Muscle of arm (tissue), 14 donors: ENCODE measurements around the gene SUCLG2. TPM values are rescaled to one million over a fixed set of nuclear protein-coding genes. Genes with fewer than 3 reads are reported as not detected.

Source experiments
- DNase-seq: peaks from one replicate; pipeline ENCODE4 v3.0.0-alpha.2; 2013
- long read RNA-seq, 11 donors: transcript quantifications; one replicate each; lab custom pipeline, GENCODE V29; 2026
- polyA plus RNA-seq, 12 donors: library from polyadenylated mRNA; unstranded; fragments of 120-200 nt; gene quantifications; one replicate each; pipeline ENCODE4 v1.2.1, GENCODE V29; 2013; ENCODE audit not compliant: insufficient read length in 12 of 12

Gene SUCLG2, protein sequence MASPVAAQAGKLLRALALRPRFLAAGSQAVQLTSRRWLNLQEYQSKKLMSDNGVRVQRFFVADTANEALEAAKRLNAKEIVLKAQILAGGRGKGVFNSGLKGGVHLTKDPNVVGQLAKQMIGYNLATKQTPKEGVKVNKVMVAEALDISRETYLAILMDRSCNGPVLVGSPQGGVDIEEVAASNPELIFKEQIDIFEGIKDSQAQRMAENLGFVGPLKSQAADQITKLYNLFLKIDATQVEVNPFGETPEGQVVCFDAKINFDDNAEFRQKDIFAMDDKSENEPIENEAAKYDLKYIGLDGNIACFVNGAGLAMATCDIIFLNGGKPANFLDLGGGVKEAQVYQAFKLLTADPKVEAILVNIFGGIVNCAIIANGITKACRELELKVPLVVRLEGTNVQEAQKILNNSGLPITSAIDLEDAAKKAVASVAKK
- polyA plus RNA-seq, result 10 to 100 TPM in 11 of 12 donors, not detected in 1; 31.4 to 45.8 (median 36.3) TPM
- long read RNA-seq, donor 1, transcript SUCLG2-201 (11 exons, 2,352 nt), result major isoform, 47 of 99 reads
- long read RNA-seq, donor 1, partial matches to known transcripts, result 52 of 99 reads
- long read RNA-seq, donor 1, other reads (novel, unspliced or antisense), result 0 of 99 reads
- long read RNA-seq, donor 2, transcript SUCLG2-201 (11 exons, 2,352 nt), result major isoform, 14 of 20 reads
- long read RNA-seq, donor 2, partial matches to known transcripts, result 6 of 20 reads
- long read RNA-seq, donor 2, other reads (novel, unspliced or antisense), result 0 of 20 reads
- long read RNA-seq, donor 3, transcript SUCLG2-201 (11 exons, 2,352 nt), result major isoform, 9 of 9 reads
- long read RNA-seq, donor 3, partial matches to known transcripts, result 0 of 9 reads
- long read RNA-seq, donor 3, other reads (novel, unspliced or antisense), result 0 of 9 reads
- long read RNA-seq, donor 4, partial matches to known transcripts, result 0 of 3 reads
- long read RNA-seq, donor 4, other reads (novel, unspliced or antisense), result 0 of 3 reads
- long read RNA-seq, donor 5, transcript SUCLG2-201 (11 exons, 2,352 nt), result major isoform, 17 of 22 reads
- long read RNA-seq, donor 5, partial matches to known transcripts, result 5 of 22 reads
- long read RNA-seq, donor 5, other reads (novel, unspliced or antisense), result 0 of 22 reads
- long read RNA-seq, donor 6, partial matches to known transcripts, result 5 of 7 reads
- long read RNA-seq, donor 6, other reads (novel, unspliced or antisense), result 0 of 7 reads
- long read RNA-seq, donor 7, transcript SUCLG2-201 (11 exons, 2,352 nt), result major isoform, 5 of 5 reads
- long read RNA-seq, donor 7, partial matches to known transcripts, result 0 of 5 reads
- long read RNA-seq, donor 7, other reads (novel, unspliced or antisense), result 0 of 5 reads
- long read RNA-seq, donor 8, transcript SUCLG2-201 (11 exons, 2,352 nt), result major isoform, 11 of 19 reads
- long read RNA-seq, donor 8, partial matches to known transcripts, result 8 of 19 reads
- long read RNA-seq, donor 8, other reads (novel, unspliced or antisense), result 0 of 19 reads
- long read RNA-seq, donor 9, transcript SUCLG2-201 (11 exons, 2,352 nt), result major isoform, 6 of 6 reads
- long read RNA-seq, donor 9, partial matches to known transcripts, result 0 of 6 reads
- long read RNA-seq, donor 9, other reads (novel, unspliced or antisense), result 0 of 6 reads
- long read RNA-seq, donor 10, transcript SUCLG2-201 (11 exons, 2,352 nt), result major isoform, 15 of 22 reads
- long read RNA-seq, donor 10, partial matches to known transcripts, result 6 of 22 reads
- long read RNA-seq, donor 10, other reads (novel, unspliced or antisense), result 0 of 22 reads
- long read RNA-seq, donor 11, transcript SUCLG2-201 (11 exons, 2,352 nt), result major isoform, 13 of 25 reads
- long read RNA-seq, donor 11, partial matches to known transcripts, result 12 of 25 reads
- long read RNA-seq, donor 11, other reads (novel, unspliced or antisense), result 0 of 25 reads

DNA sequence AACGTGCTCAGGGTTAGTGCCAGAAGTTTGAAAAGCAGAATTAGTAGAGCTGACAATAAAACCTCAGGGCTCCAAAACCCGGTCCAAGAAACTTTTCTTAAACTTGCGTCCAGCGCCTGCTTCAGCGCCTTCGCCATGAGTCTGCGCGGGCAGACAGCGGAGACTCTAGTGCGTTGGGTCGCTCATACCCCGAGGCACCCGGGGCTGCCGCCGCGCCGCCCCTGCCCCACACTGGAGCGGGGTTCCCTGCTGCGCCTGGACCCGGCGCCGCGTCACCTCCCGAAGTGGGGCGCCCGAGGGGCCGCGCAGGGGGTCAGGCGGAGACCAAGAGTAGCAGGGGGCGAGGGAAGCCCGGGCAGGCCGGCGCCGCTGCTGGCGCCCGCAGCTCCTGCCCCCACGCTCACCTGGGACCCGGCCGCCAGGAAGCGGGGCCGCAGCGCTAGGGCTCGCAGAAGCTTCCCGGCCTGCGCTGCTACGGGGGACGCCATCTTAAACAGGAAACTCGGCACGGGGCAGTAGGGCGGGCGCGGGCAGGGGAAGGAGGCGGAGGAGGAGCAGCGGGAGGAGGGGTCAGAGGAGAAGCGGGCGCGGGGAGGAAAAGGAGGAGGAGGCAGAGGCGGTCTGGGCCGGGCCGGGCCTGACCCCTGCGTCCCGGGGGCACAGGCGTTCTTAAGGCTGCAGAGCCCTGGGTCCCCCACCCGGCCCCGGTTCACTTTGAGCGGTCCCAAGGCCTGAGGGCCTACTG lies at the start of gene SUCLG2:
SUCLG2 (minus strand) TSS at position 514 of the 745 bp plus-strand sequence; CDS start at position 488, 26 bp downstream.
- peak; percentile 89 for DNase-seq

- DNase-seq, result no peak
These were observed 46.2 kb upstream of the SUCLG2 start for GRCh38 chr3:67700596-67700995.

- no peak for DNase-seq
These were observed 45.5 kb upstream of the SUCLG2 start for GRCh38 chr3:67699882-67700281.

DNA sequence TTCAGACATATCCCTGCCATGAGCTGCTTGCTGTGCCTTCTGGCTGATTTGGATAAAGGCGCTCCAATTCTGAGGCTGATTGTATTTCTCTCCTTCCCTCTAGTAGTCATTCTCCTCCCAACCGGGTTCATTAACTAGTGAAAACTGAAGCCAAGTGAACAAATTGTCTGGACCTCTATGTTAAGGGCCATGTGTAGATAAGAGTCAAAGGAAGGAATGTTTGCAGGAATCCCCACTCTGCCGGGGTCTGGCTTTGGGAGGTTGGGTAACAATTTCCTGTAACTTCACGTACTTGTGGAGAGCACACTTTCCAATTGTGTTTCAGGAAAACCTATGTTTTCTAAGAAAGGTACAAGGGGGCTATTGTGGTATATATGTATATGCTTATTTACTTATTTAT lies 38.2 kb upstream of the SUCLG2 start:
- DNase-seq, result no peak

DNA sequence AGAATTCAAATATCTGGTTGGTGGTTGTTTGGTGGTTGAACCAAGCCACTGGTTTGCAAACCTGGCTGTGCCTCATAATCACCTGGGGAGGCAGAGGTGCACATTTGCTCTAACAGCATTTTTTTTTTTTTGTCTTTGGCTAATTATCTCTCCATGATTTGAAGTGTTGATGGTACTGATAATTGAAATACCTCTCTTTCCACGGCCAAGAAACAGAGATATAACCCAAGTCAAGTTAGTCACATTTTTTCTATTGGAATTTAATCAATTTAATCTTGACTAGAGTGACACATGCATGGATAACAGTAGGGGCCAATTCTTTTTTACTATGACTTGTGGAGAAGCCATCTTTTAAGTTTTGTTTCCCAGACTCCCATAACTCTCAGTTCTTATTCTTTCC lies 37.5 kb upstream of the SUCLG2 start:
- no peak for DNase-seq

DNA sequence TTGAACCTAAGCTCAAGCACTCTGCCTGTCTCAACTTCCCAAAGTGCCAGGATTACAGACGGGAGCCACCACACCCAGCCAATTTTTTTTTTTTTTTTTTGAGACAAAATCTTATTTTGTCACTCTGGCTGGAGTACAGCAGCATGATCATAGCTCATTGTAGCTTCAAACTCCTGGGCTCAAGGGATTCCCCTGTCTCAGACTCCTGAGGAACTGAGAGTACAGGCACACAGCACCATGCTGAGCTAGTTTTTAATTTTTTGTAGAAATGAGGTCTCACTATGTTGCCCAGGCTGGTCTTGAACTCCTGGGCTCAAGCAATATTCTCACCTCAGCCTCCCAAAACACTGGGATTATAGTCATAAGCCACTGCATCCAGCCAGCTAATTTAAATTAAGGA lies 36.8 kb upstream of the SUCLG2 start:
- DNase-seq, result no peak

DNA sequence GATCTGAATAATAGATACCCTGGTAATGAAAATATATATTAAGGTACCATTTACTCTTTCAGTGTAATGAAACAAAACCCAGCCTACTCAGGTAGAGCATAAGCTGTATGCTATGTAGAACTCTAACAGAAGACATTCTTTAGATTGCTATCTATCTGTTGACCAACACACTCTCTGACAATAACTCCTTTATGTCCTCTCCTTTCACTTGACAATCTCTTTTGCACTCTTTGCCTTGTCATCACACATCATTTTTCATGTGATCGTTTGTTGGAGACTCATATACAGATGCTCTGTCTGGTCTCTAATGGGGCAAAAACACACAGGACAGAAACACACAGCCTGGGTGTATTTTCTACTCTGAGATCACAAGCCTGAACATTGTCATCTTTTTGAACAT lies 35.4 kb upstream of the SUCLG2 start:
- DNase-seq, result no peak

GRCh38 chr3:67688231-67688630 lies 33.8 kb upstream of the SUCLG2 start:
- DNase-seq, result no peak

DNA sequence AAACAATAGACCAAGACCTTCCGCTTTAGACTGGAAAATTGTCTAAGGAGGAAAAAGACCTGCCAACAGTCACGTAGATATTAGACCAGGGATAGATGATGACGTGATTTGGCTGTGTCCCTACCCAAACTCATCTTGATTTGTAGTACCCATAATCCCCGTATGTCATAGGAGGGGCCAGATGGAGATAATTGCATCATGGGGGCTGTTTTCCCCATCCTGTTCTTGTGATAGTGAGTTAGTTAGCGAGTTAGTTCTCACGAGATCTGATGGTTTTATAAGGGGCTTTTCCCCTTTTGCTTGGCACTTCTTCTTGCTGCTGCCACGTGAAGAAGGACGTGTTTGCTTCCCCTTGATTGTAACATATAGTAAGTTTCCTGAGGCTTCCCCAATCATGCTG lies 31.7 kb upstream of the SUCLG2 start:
- no peak for DNase-seq

DNA sequence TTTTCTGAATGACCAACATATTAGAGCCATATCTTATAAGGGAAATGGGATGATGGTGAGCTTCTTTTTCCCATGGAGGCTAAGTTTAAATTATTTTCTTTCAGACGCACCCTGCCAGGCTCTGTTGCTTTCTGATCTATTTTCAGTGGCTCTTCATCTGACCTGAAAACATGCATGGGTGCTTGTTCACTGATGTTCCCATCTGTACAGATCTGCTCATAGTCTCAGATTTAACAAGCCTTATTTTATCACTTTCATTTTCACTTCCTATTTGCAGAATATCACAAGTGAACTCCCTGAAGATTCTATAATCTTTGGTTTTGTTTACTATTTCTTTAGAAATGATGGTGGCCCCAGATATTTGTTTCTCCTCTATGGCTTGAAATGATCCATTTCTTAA lies 31.1 kb upstream of the SUCLG2 start:
- DNase-seq, result no peak

- no peak for DNase-seq
These were observed 29.8 kb upstream of the SUCLG2 start for GRCh38 chr3:67684211-67684610.

GRCh38 chr3:67683522-67683921 lies 29.1 kb upstream of the SUCLG2 start:
- DNase-seq, result no peak

- DNase-seq, result no peak
These were observed 24.3 kb upstream of the SUCLG2 start for GRCh38 chr3:67678665-67679064.

- DNase-seq, result no peak
These were observed 19.6 kb upstream of the SUCLG2 start for GRCh38 chr3:67674055-67674454.

DNA sequence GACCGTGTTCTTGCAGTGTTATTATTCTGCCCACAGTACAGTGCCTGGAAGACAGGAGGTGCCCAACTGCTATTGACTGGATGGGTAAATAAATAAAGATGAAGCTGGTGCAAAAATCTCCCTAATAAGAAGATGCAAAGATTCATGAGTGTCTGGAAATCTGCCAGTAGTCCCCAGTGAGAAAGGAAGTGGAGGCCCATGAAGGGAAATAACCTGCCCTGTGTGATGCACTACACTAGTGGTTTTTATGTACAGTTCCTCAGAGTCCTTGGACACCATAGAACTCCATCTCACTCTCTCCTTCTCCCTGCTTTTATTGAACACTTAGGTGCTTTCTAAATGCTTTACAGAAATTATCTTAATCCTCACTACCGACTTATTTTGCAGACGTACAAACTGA lies 8.3 kb upstream of the SUCLG2 start:
- DNase-seq, result no peak

DNA sequence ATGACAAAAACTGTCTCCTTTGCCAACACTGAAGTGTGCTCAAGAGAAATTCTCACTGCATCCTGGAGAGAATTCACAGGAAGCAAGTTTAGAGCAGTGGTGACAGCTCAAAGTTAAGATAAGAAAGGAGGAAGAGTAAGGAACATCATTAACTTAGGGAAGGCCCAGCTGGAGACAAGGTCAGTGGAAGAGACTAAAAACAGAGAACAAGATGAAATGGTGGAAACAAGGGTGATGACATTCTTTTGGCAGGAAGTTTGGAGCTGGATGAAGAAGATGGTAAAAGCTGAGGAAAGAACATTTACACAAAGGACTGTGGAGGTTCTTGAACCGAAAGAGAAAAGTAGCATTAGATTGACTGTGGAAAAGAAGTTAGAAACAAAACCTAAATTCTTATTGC lies 6.7 kb upstream of the SUCLG2 start:
- DNase-seq, result peak; percentile 55

DNA sequence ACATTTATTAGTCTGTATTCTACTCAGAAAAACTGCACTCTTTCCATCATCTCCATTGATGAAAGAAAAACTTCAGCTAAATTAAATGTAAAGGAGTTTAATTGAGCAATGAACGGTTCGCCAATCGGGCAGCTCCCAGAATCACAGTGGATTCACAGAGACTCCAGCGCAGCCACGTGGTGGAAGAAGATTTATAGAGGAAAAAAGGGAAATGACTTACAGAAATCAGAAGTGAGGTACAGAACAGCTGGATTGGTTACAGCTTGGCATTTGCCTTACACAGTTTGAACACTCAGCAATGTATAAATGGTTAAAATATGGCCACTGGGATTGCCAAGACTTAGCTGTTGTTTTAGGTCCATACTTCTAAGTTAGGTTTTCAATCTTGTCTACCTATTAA lies 2.8 kb upstream of the SUCLG2 start:
- DNase-seq, result no peak

GRCh38 chr3:67656614-67657013 lies 2.2 kb upstream of the SUCLG2 start:
- DNase-seq, result no peak

GRCh38 chr3:67655364-67656121 lies 1.1 kb upstream of the SUCLG2 start:
- DNase-seq, result no peak
